ENCODE results near the gene RETREG2.

- TF ChIP-seq POLR2A (IDR thresholded peaks at IDR 0.05), result no peak
- TF ChIP-seq POLR2AphosphoS5 (IDR thresholded peaks at IDR 0.05), result no peak
- no peak for TF ChIP-seq CTCF (IDR thresholded peaks at IDR 0.05)
- no peak for TF ChIP-seq EP300 (IDR thresholded peaks at IDR 0.05)
Observed at GRCh38 chr2:219183151-219183772, 5.2 kb downstream of the RETREG2 start.
